ENCODE results near the gene AASDH.

DNA sequence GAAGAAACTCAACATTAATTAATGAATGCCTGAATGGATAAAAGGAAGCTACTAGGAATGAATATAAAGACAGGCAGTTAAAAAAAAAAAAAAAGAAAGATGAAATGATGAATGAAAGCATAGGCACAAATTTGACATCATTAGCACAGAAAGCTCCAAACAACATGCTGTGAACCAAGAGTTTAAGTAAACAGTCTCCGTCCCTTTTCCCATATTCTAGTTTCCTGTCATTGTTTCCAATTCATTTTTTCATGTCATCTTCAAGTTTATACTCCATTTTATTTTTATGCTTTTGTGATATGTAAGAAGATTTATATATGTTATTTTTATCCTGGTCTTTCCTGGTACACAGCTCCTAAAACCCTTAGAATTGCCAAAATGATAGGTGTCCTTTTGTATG is 17.7 kb upstream of the AASDH start:
- TF ChIP-seq TAF1 (conservative IDR thresholded peaks at IDR 0.05) (no peak), RAD21 (IDR thresholded peaks at IDR 0.05) (no peak)
- TF ChIP-seq, protein P1, sequence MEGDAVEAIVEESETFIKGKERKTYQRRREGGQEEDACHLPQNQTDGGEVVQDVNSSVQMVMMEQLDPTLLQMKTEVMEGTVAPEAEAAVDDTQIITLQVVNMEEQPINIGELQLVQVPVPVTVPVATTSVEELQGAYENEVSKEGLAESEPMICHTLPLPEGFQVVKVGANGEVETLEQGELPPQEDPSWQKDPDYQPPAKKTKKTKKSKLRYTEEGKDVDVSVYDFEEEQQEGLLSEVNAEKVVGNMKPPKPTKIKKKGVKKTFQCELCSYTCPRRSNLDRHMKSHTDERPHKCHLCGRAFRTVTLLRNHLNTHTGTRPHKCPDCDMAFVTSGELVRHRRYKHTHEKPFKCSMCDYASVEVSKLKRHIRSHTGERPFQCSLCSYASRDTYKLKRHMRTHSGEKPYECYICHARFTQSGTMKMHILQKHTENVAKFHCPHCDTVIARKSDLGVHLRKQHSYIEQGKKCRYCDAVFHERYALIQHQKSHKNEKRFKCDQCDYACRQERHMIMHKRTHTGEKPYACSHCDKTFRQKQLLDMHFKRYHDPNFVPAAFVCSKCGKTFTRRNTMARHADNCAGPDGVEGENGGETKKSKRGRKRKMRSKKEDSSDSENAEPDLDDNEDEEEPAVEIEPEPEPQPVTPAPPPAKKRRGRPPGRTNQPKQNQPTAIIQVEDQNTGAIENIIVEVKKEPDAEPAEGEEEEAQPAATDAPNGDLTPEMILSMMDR (IDR thresholded peaks at IDR 0.05; ENCODE audit: low read depth, low read length, missing input control): no peak
- TF ChIP-seq, protein P2, sequence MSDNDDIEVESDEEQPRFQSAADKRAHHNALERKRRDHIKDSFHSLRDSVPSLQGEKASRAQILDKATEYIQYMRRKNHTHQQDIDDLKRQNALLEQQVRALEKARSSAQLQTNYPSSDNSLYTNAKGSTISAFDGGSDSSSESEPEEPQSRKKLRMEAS (IDR thresholded peaks at IDR 0.05): no peak
- TF ChIP-seq, protein P3, sequence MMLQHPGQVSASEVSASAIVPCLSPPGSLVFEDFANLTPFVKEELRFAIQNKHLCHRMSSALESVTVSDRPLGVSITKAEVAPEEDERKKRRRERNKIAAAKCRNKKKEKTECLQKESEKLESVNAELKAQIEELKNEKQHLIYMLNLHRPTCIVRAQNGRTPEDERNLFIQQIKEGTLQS (IDR thresholded peaks at IDR 0.05): no peak
